GM10266 (cell line): ENCODE measurements around the gene ZCCHC13.
"Not testable (repeated sequence)": the region's sequence is repeated elsewhere in the genome, so short reads cannot be mapped to it uniquely, and the experiment has no call there.

ENCODE experiments used
- DNase-seq: peaks from one replicate; pipeline ENCODE4 v3.0.0; 2012; ENCODE audit errors: extremely low spot score
- CTCF ChIP-seq: IDR thresholded peaks from 2 replicates; pipeline ENCODE4 v1.5.1; 2012; ENCODE audit warnings: mild to moderate bottlenecking, low read depth; ENCODE audit not compliant: control insufficient read depth, insufficient read depth; ENCODE audit errors: missing control alignments

ZCCHC13 gene

GRCh38 chrX:74304016-74304415, at the start of gene ZCCHC13:
Gene ZCCHC13 (plus strand): TSS chrX:74304180. CDS start chrX:74304267, 87 bp downstream.
- TF ChIP-seq CTCF: no peak
- no peak for DNase-seq

- not testable (repeated sequence) for DNase-seq
Measured at GRCh38 chrX:74258111-74258510, 45.9 kb upstream of the ZCCHC13 start.

- no peak for DNase-seq
- TF ChIP-seq CTCF: no peak
Measured at GRCh38 chrX:74259885-74260491, 44.0 kb upstream of the ZCCHC13 start.

- DNase-seq: no peak
- TF ChIP-seq CTCF: no peak
Measured at GRCh38 chrX:74262452-74263209, 41.3 kb upstream of the ZCCHC13 start.

GRCh38 chrX:74270393-74270792, 33.6 kb upstream of the ZCCHC13 start:
- DNase-seq: no peak
- no peak for TF ChIP-seq CTCF

GRCh38 chrX:74272230-74272629, 31.8 kb upstream of the ZCCHC13 start:
- TF ChIP-seq CTCF: no peak
- no peak for DNase-seq

GRCh38 chrX:74274516-74274915, 29.5 kb upstream of the ZCCHC13 start:
- TF ChIP-seq CTCF: no peak
- no peak for DNase-seq
